Measurements from ENCODE around the gene ADTRP.

ADTRP gene

GRCh38 chr6:11724286-11724685 lies 54.3 kb downstream of the ADTRP start:
- no peak for DNase-seq (ENCODE audit: low spot score)

GRCh38 chr6:11722805-11723631 lies 55.6 kb downstream of the ADTRP start:
- no peak for DNase-seq (ENCODE audit: low spot score)

- DNase-seq (ENCODE audit: low spot score) = peak; percentile 39
Observed at GRCh38 chr6:11722220-11722619, 56.4 kb downstream of the ADTRP start.

GRCh38 chr6:11718463-11718862 lies 60.1 kb downstream of the ADTRP start:
- DNase-seq (ENCODE audit: low spot score) = no peak

- no peak for DNase-seq (ENCODE audit: low spot score)
Observed at GRCh38 chr6:11718031-11718430, 60.6 kb downstream of the ADTRP start.

- DNase-seq (ENCODE audit: low spot score) = no peak
Observed at GRCh38 chr6:11714798-11715285, 63.8 kb downstream of the ADTRP start.

GRCh38 chr6:11714116-11714797 lies 64.3 kb downstream of the ADTRP start:
- DNase-seq (ENCODE audit: low spot score) = no peak

GRCh38 chr6:11712760-11713159 lies 65.8 kb downstream of the ADTRP start:
- DNase-seq (ENCODE audit: low spot score) = no peak

GRCh38 chr6:11711984-11712711 lies 66.5 kb downstream of the ADTRP start:
- no peak for DNase-seq (ENCODE audit: low spot score)

GRCh38 chr6:11711003-11711983 lies 67.3 kb downstream of the ADTRP start:
- no peak for DNase-seq (ENCODE audit: low spot score)

GRCh38 chr6:11710311-11710761 lies 68.3 kb downstream of the ADTRP start:
- no peak for DNase-seq (ENCODE audit: low spot score)

GRCh38 chr6:11706171-11706570 lies 72.4 kb downstream of the ADTRP start:
- no peak for DNase-seq (ENCODE audit: low spot score)

GRCh38 chr6:11705483-11705882 lies 73.1 kb downstream of the ADTRP start:
- DNase-seq (ENCODE audit: low spot score) = no peak

- DNase-seq (ENCODE audit: low spot score) = no peak
Observed at GRCh38 chr6:11705069-11705468, 73.5 kb downstream of the ADTRP start.

GRCh38 chr6:11703725-11704124 lies 74.9 kb downstream of the ADTRP start:
- DNase-seq (ENCODE audit: low spot score) = no peak

GRCh38 chr6:11702500-11703130 lies 76.0 kb downstream of the ADTRP start:
- no peak for DNase-seq (ENCODE audit: low spot score)

- no peak for DNase-seq (ENCODE audit: low spot score)
Observed at GRCh38 chr6:11702089-11702488, 76.5 kb downstream of the ADTRP start.

- no peak for DNase-seq (ENCODE audit: low spot score)
Observed at GRCh38 chr6:11701573-11701972, 77.0 kb downstream of the ADTRP start.

- DNase-seq (ENCODE audit: low spot score) = no peak
Observed at GRCh38 chr6:11700118-11700718, 78.4 kb downstream of the ADTRP start.

- DNase-seq (ENCODE audit: low spot score) = no peak
Observed at GRCh38 chr6:11699576-11699975, 79.0 kb downstream of the ADTRP start.

All from Ammon's horn (tissue), 1 donor.